ENCODE measurements around the gene PIGK.
"Not testable (repeated sequence)": the region's sequence is repeated elsewhere in the genome, so short reads cannot be mapped to it uniquely, and the experiment has no call there.

PIGK gene

GRCh38 chr1:77219166-77219887 is at the start of gene PIGK:
PIGK (minus strand) TSS chr1:77219430; CDS start chr1:77219402, 28 bp downstream.
- DNase-seq (ENCODE audit: low read depth in 2 of 2, low spot score in 1 of 2), result peak; percentile 61 to 76

GRCh38 chr1:77267035-77267434 is 47.8 kb upstream of the PIGK start:
- DNase-seq (ENCODE audit: low read depth in 2 of 2, low spot score in 1 of 2), result no peak

GRCh38 chr1:77265180-77265579 is 46.0 kb upstream of the PIGK start:
- no peak for DNase-seq (ENCODE audit: low read depth in 2 of 2, low spot score in 1 of 2)

- no peak for DNase-seq (ENCODE audit: low read depth in 2 of 2, low spot score in 1 of 2)
Observed at GRCh38 chr1:77263708-77264107, 44.5 kb upstream of the PIGK start.

- no peak for DNase-seq (ENCODE audit: low read depth in 2 of 2, low spot score in 1 of 2)
Observed at GRCh38 chr1:77253211-77253610, 34.0 kb upstream of the PIGK start.

GRCh38 chr1:77250126-77250525 is 30.9 kb upstream of the PIGK start:
- DNase-seq (ENCODE audit: low read depth in 2 of 2, low spot score in 1 of 2), result no peak

GRCh38 chr1:77245830-77246229 is 26.6 kb upstream of the PIGK start:
- DNase-seq (ENCODE audit: low read depth in 2 of 2, low spot score in 1 of 2), result no peak

GRCh38 chr1:77239311-77239710 is 20.1 kb upstream of the PIGK start:
- no peak for DNase-seq (ENCODE audit: low read depth in 2 of 2, low spot score in 1 of 2)

- no peak for DNase-seq (ENCODE audit: low read depth in 2 of 2, low spot score in 1 of 2)
Observed at GRCh38 chr1:77238462-77238861, 19.2 kb upstream of the PIGK start.

- DNase-seq (ENCODE audit: low read depth in 2 of 2, low spot score in 1 of 2), result no peak
Observed at GRCh38 chr1:77234943-77235342, 15.7 kb upstream of the PIGK start.

- DNase-seq (ENCODE audit: low read depth in 2 of 2, low spot score in 1 of 2), result no peak
Observed at GRCh38 chr1:77234096-77234495, 14.9 kb upstream of the PIGK start.

- DNase-seq (ENCODE audit: low read depth in 2 of 2, low spot score in 1 of 2), result no peak
Observed at GRCh38 chr1:77232829-77233228, 13.6 kb upstream of the PIGK start.

GRCh38 chr1:77230051-77230450 is 10.8 kb upstream of the PIGK start:
- no peak for DNase-seq (ENCODE audit: low read depth in 2 of 2, low spot score in 1 of 2)

- DNase-seq (ENCODE audit: low read depth in 2 of 2, low spot score in 1 of 2), result no peak
Observed at GRCh38 chr1:77228836-77229235, 9.6 kb upstream of the PIGK start.

GRCh38 chr1:77227381-77227780 is 8.2 kb upstream of the PIGK start:
- no peak for DNase-seq (ENCODE audit: low read depth in 2 of 2, low spot score in 1 of 2)

GRCh38 chr1:77222496-77222895 is 3.3 kb upstream of the PIGK start:
- DNase-seq (ENCODE audit: low read depth in 2 of 2, low spot score in 1 of 2), result no peak

GRCh38 chr1:77220687-77221463 is 1.6 kb upstream of the PIGK start:
- no peak for DNase-seq (ENCODE audit: low read depth in 2 of 2, low spot score in 1 of 2)

- no peak for DNase-seq (ENCODE audit: low read depth in 2 of 2, low spot score in 1 of 2)
Observed at GRCh38 chr1:77218477-77219165, 609 bp downstream of the PIGK start.

- DNase-seq (ENCODE audit: low read depth in 2 of 2, low spot score in 1 of 2), result not testable (repeated sequence)
Observed at GRCh38 chr1:77204043-77204442, 15.2 kb downstream of the PIGK start.

- no peak for DNase-seq (ENCODE audit: low read depth in 2 of 2, low spot score in 1 of 2)
Observed at GRCh38 chr1:77202751-77203150, 16.5 kb downstream of the PIGK start.

- DNase-seq (ENCODE audit: low read depth in 2 of 2, low spot score in 1 of 2), result no peak
Observed at GRCh38 chr1:77200806-77201205, 18.4 kb downstream of the PIGK start.

- DNase-seq (ENCODE audit: low read depth in 2 of 2, low spot score in 1 of 2), result no peak
Observed at GRCh38 chr1:77200293-77200692, 18.9 kb downstream of the PIGK start.
